ENCODE data around the gene KY.

- TF ChIP-seq CTCF (conservative IDR thresholded peaks at IDR 0.05) (no peak), ZFX (IDR thresholded peaks at IDR 0.05) (no peak)
These were observed 42.6 kb downstream of the KY start for GRCh38 chr3:134608023-134608770.
